ENCODE results near the gene ADGRV1.

ADGRV1 gene

DNA sequence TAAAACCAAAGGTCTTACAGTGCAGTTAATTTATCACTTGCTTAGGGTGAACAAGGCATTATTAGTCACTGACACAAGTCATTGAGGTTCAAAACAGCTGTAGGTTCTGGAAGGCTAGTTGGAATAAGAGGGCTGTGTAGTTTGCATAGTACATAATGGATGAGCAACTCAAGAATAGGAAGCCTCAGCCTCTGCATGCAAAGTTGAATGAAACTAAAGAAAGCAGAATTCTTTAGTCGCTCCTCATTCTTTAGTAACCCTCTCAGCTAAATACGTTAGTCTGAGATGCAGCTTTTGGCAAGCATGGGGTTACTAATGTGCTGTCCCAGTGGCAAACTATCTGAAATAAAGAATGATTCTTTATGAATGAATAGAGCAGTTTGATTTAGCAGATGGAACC lies 74.2 kb downstream of the ADGRV1 start:
- Histone ChIP-seq H3K27ac (no peak overlapping the region), H3K4me3 (no peak overlapping the region)
- TF ChIP-seq, protein P1, sequence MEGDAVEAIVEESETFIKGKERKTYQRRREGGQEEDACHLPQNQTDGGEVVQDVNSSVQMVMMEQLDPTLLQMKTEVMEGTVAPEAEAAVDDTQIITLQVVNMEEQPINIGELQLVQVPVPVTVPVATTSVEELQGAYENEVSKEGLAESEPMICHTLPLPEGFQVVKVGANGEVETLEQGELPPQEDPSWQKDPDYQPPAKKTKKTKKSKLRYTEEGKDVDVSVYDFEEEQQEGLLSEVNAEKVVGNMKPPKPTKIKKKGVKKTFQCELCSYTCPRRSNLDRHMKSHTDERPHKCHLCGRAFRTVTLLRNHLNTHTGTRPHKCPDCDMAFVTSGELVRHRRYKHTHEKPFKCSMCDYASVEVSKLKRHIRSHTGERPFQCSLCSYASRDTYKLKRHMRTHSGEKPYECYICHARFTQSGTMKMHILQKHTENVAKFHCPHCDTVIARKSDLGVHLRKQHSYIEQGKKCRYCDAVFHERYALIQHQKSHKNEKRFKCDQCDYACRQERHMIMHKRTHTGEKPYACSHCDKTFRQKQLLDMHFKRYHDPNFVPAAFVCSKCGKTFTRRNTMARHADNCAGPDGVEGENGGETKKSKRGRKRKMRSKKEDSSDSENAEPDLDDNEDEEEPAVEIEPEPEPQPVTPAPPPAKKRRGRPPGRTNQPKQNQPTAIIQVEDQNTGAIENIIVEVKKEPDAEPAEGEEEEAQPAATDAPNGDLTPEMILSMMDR (IDR thresholded peaks at IDR 0.05): no peak
- DNase-seq (ENCODE audit: low spot score): no peak

DNA sequence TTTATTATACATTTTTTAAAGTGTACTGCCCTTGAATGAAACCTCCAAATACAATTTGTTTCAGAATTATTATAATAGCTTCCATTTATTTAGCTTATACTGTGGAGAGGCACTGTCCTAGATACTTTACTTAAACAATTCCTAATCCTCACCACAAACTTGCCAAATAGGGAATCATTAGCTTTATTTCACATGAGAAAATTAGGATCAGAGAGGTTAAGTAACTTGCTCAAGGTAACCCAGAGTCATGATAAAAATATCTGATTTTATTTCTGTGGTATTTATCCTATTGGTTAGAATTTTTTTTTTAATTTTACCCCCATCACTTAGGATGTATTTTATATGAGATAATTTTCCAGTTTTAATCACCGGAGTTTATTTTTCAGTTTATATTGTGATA lies 78.4 kb downstream of the ADGRV1 start:
- TF ChIP-seq, protein P1 (IDR thresholded peaks at IDR 0.05): no peak
- Histone ChIP-seq H3K4me3 (no peak overlapping the region), H3K27ac (no peak overlapping the region)
- DNase-seq (ENCODE audit: low spot score): no peak

DNA sequence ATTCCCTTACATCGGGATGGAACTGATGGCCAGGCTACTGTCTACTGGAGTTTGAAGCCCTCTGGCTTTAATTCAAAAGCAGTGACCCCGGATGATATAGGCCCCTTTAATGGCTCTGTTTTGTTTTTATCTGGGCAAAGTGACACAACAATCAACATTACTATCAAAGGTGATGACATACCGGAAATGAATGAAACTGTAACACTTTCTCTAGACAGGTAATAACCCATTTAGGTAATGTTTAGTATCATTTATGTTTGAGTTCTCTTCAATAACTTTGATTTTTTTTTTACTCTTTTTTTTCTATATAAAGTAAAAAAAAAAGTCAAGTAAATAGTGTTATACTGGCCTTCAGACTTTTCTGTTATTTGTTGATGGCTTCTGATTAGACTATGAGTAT lies 79.1 kb downstream of the ADGRV1 start:
- no peak for DNase-seq (ENCODE audit: low spot score)
- TF ChIP-seq, protein P1 (IDR thresholded peaks at IDR 0.05): no peak
- no peak overlapping the region for H3K27ac ChIP-seq
- H3K4me3 ChIP-seq: no peak overlapping the region

DNA sequence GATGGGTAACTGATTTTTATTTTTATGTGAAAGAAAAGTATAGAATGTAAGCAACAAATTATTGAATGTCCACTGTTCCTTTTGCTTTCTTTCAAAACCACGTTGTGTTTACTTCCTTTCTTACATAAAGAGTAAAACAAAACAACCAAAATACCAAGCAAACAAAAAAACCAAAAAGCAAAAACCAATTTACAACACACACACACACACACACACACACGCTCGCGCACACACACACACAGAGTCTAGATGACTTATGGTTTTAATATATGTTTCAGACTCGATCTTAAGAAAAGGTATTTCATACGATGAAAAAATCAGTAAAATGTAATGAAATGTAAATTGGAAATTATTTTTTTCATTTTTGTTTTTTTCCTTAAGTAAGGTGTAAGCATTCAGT lies 80.3 kb downstream of the ADGRV1 start:
- no peak for DNase-seq (ENCODE audit: low spot score)
- no peak overlapping the region for H3K27ac ChIP-seq
- TF ChIP-seq, protein P1 (IDR thresholded peaks at IDR 0.05): no peak

DNA sequence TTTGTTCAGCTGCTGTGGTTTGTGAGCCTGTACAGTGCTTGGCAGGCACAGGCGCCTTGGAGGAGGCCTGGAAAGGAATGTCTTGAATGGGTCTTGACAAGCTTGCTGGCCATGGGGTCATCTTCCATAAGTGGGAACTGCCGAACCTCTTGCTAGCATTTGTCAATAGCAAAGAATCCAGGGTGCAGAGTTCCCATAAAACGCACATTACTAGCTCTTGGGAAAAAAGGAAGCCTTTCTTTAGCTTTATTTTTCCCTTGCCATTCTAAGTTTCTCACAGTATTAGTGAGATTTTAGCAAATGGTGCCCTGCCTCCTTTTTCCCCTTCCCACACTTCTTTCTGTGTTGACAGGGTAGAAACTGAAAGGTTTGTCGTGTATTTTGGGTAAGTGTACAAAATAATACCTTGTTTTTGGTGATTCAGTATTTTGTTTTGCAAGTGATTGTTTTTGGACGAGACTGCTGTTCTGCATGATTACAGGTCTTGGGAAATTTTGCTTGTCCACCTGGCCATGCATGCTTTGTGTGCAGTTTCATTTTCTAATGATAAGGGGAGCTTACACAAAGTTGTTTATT lies 82.0 kb downstream of the ADGRV1 start:
- Histone ChIP-seq H3K27ac (no peak overlapping the region), H3K4me3 (no peak overlapping the region)
- TF ChIP-seq, protein P1 (IDR thresholded peaks at IDR 0.05): no peak
- no peak for DNase-seq (ENCODE audit: low spot score)

More for the DNA sequence above, 80.3 kb downstream of the ADGRV1 start:
- H3K4me3 ChIP-seq: no peak overlapping the region

- TF ChIP-seq, protein P1 (IDR thresholded peaks at IDR 0.05): no peak
- Histone ChIP-seq H3K4me3 (no peak overlapping the region), H3K27ac (no peak overlapping the region)
- no peak for DNase-seq (ENCODE audit: low spot score)
Observed at GRCh38 chr5:90641528-90641927, 82.9 kb downstream of the ADGRV1 start.

- no peak for DNase-seq (ENCODE audit: low spot score)
- H3K27ac ChIP-seq: no peak overlapping the region
- TF ChIP-seq, protein P1 (IDR thresholded peaks at IDR 0.05): no peak
- no peak overlapping the region for H3K4me3 ChIP-seq
Observed at GRCh38 chr5:90642706-90643229, 84.2 kb downstream of the ADGRV1 start.
